Hippocampal formation (tissue), 2 donors: Measurements from ENCODE around the gene OR10H5.
"Not testable (repeated sequence)": the region's sequence is repeated elsewhere in the genome, so short reads cannot be mapped to it uniquely, and the experiment has no call there.

Source experiments
- DNase-seq, 2 donors: peaks; one replicate each; lab custom pipeline; 2025; lab: John Stamatoyannopoulos, UW

The OR10H5 gene, protein sequence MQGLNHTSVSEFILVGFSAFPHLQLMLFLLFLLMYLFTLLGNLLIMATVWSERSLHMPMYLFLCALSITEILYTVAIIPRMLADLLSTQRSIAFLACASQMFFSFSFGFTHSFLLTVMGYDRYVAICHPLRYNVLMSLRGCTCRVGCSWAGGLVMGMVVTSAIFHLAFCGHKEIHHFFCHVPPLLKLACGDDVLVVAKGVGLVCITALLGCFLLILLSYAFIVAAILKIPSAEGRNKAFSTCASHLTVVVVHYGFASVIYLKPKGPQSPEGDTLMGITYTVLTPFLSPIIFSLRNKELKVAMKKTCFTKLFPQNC

DNA sequence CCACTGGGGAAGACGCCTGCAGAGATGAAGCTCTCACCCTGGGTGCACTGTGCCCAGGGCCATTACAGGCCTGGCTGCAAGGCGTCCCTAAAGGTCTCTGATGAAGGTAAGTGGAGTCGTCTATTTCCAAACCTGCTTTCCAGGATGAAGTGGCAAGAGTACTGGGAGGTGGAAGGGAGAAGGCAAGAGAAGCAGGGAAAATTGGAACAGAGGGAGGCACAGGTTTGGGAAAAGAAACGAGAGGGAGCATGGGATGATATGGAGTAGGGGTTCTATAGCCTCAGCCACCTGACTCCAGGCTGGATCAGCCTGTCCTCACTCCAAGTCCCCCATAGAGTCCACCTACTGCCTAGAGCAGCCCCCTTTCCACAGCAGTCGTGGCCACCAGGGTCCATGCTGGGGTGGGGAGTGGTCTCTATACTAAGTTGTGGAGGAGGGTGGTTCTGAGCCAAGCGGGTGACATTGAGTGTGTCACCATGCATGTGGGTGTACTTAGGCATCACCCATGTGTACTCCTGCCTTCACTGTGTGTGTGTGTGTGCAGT, at the start of gene OR10H5:
Gene OR10H5 (plus strand): TSS at position 51 of the 545 bp plus-strand sequence. CDS start 6,388 bp downstream, outside the sequence.
- DNase-seq, result no peak

DNA sequence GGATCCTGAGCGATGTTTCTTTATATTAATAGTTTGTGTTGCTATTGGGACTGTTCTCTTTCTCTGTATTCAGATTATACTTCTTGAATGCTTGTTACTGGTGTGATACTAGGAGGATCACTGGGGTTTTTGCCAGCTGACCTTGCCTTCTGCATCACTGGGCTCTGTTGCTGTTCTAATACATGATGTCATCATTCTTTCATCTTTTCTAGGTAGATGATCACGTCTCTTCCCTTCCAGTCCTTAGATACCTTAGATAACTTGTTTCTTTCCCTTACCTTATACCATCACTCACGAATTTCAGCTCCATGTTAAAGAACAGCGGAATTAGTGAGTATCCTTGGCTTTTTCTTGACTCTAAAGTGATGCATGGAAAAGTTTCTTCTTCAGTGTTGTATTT, 49.7 kb upstream of the OR10H5 start, which contains the start of gene OR10H3:
Gene OR10H3 (plus strand): TSS at position 264 of the 400 bp plus-strand sequence. CDS start 3,408 bp downstream, outside the sequence.
- no peak for DNase-seq

DNA sequence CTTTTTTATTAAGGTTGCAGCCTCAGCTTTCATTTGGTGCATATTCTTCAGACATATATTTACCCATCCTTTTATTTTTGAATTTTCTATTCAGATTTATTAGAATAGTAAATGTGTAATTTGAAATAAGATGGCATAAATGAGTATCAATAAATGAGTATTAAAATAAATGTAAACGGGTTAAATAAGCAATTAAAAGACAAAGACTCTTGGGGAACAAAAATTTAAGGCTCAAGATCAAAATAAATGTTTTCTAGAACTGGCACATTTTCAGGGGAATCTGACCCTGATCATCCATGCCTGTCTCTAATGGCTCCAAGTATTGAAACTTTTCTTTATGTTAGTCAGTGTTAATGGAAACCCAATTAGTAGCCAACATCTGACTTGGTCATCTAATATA, 46.7 kb upstream of the OR10H5 start:
- no peak for DNase-seq

DNA sequence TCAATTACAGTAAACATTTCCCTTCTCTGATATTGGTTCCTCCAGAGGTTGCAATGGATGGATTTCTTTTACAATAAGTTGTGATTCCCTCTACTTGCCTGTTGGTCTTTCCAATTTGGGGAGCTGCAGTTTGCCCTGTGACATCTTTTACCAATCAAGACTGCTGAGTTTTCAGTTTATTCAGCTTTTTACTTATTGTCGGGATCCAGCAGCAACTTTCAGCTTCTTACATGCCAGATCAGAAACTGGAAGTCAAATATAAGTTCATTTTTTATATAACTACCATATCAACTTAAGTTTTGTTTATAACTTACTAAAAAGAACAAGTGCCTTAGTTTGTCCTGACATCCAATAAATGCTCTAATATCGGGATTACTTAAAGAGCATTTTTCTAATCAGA, 39.2 kb upstream of the OR10H5 start:
- no peak for DNase-seq

DNA sequence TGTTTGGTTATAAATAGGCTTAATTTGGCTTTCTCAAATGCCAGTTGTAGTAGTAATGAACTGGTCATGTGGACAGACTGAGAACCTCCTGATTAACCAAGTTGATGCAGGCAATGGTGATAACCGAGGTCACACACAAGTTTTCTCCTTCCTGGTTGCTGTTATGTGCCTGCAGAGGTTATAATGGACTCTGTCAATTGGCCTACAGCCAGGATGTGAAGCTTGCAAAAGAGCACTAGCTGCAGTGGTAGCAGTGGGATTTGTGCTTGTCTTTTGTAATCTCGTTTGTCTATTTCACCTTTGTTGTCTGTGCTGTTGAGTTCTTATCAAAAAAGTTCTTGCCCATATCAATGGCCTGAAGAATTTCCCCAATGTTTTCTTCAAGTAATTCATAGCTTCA, 29.1 kb upstream of the OR10H5 start:
- DNase-seq, result no peak

DNA sequence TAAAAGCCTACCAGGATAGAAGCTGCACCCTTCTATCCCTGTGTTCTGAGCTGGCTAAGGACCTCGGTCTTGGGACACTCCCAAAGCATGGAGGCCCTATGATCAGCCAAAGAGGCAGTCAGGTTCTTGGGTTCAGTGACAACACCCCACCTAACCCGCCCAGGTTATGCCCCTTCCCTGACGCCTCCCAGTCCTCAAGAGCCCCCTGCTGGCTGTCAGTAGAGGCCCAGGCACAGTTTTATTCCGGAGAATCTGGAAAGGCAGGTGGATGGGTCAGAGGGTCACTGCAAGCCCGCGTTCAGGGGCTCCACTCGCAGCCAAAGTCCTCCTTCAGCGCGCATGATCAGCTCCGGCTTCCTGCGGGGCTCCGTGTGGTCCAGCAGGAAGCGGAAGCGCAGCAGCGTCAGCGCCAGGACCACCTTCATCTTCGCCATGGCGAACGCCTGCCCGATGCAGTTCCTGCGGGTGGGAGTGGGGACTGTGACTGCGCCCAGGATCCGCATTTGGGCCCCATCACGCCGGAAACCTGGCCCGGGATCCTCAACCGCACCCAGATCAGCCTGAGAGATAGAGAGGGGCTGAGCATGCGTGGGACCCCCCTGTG, 27.4 kb upstream of the OR10H5 start:
- no peak for DNase-seq

DNA sequence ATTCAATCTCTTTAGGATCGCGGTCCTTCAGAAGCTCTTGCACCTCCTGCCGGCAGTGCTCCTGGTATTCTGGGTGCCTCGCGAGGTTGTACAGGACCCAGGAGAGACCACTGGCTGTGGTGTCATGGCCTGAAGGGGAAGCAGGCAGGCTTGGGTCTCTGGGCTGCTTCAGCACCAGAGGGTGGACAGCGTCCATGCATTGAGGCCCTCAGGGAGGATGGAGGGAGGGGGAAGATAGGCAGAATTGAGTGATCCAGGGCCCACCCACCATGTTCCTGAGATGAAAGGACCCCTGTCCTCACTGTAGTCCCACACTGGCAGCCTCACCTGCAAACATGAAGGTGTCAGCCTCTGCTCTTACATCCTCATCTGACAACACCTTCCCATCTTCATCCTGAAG, 17.9 kb upstream of the OR10H5 start:
- DNase-seq, result no peak

DNA sequence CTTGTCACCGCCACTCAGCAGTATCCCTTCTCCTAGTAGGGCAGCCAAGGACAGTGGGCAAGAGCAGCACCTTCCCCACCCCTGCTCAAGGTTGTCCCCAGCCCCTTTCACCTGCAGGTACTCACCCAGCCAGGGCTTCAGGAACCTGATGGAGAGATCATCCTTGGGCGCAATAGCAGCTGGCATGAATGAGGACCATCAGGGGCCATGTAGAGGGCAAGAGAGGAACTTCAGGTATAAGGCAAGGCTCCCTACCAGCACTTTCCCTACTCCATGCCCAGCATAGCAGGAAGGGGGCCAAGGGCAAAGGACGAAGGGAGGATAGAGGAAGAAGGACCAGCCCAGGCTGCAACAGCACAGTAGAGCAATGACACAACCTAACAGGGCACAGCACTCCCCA, 13.3 kb upstream of the OR10H5 start:
- DNase-seq, result not testable (repeated sequence)

DNA sequence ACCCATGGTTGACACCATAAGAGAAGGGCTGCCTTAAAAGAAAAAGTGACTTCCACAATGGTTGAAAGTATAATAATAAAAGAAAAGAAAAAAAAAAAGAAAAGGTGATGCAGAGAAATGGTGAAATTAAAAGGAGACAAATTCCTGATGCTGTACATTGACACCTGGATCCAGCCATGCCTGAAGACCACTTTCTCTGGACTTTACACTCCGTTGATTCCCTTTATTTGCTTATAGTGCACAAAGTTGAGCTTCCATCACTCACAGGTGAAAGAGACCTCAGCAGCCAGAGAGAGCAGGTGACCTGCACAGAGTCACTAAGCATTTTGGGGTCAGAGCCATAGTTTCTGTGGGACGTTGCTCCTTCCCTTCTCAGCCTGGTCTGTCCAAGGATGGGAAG, 12.2 kb upstream of the OR10H5 start:
- DNase-seq, result no peak

DNA sequence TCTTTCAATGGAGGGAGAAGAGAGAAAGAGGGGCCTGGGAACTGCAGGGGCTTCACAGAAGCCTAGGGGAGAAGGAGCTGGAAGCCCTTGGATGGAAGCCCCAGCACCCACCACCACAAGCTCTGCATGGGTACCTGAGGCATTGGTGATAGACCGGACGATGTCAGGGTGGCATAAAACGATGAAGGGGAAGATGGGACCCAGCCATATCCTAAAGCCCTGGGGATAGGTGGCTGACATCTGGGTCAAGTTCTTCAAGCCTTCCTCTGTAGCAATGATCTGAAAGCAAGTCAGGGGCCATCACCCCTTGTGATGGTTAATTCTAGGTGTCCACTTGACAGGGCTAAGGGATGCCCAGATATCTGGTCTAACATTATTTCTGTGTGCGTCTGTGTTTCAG, 11.2 kb upstream of the OR10H5 start:
- DNase-seq, result no peak

DNA sequence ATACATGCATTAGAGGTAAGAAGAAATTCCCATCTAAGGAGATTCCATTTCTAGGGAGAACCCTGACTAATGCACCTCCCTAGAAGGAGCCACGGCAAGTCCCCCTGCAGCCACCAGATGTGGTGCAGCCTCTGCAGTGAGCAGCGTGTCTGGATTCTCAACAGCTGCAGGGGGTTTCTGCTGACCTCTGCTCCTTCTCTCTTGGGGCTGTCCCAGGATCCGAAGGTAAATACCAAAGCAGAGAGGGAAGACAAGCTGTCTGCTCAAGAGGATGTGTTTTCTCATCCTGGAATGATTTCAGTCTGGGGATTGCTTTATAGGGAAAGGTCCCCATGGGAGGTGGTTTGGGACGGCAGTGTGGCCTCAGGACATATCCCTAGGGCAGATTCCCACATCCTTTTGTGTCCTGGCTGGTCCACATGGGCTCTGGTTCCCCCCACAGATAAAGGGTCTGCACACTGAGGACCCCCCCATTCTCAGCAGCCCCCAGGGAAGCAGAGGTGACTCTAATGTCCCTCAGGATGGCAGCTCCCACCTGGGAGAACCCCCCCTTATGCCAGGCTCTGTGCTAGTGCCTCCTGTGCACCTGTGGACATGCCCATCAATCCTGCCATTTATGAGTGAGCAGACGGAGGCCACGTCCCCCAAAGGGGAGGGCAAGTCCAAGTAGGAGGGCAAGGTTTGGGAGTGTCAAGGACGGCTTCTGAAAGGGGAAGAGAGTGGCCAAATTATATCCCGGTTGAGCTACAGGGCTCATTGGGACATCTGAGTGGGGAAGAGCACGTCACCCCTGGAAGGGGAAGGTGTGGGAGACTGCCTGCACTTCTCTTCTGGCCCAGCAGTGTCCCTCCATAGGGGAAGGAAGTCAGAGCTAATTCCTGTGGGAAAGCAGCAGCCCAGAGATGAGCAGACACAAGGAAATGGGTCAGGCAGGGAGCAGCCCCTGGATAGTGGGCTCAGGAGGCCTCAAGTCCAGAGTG, 10.2 kb upstream of the OR10H5 start:
- no peak for DNase-seq

DNA sequence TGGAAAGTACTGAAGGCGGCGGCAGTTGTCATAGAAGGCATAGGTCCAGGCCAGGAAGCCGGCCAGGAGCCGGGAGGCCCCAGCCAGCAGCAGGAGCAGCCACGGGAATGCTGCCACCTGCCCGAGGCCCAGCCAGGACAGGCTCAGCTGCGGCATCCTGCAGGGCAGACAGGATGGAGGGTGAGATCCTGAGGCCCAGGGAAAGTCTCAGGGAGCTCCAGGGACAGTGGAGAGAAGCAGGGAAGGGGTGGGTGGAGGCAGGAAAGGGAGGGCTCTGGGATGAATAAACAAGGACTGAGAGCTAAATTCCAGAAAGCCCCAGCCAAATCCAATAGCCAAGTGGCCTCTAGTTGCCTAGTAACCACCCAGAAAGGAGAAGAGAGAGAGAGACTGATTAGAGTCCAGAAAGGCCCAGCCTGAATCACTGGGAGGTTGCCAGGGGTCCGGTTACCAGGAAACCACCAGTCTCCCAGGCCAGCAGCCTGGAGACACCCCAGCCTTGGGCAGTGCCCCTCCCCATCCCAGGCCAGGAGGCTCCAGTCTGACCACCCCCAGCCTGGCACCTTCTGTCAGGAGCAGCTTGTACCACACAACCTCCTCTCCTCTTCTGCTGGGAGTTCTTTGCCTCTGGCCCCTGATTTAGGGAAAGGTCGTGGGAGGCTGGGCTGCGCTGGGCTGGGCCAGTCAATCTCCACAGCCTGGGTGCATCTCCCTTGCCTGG, 7.5 kb upstream of the OR10H5 start:
- DNase-seq, result peak; percentile 81 to 85

DNA sequence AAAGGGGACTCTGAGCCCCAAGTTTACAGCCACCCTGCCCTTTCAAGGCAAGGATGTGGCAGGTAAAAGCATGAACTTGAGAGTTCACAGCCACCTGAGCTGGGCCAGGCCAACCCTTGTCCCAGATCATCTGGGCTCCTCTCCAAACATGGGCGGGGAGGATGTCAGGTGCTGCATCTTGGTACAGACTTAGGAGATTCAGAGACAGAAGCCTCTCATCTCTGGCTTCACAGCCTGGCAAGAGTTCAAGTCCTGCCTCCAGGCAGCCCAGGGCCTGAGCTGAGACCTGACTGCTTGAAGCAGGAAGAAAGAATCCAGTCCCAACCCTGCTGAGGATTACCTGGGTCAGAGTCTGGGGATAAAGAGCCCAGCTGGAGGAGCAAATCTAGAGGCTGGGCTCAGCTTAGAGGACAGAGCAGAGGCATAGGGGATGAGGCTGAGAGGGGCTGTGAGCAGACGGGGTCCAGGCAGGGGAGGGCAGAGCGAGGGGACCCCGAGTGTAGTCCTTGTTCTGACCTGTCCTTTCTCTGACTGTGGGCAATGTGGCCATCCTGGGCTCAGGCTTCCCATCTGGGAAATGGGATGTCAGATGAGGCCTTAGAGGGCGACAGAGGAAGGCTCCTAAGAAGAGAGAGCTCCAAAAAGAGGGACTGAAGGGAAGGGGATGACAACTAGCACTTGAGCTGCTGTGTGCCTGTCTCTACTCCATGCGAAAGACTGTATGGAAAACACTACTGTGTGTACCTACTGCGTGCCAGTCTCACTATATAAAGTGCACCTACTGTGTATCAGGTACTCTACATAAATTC, 6.6 kb upstream of the OR10H5 start:
- DNase-seq, result peak in 1 of 2 donors; percentile 25

DNA sequence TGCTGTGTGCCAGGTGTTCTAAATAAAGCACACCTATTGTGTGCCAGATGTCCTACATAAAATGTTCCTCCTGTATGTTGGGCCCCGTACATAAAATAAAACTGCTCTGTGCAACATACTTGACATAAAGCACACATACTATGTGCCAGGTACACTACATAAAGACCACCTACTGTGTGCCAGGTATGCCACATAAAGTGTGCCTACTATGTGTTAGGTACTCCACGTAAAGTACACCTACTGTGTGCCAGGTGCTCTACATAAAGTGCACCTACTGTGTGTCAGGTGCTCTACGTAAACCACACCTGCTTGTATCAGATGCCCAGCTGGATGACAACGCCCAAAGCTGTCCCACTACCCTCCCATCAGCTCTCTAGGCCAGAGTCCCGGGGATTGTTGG, 5.8 kb upstream of the OR10H5 start:
- no peak for DNase-seq

DNA sequence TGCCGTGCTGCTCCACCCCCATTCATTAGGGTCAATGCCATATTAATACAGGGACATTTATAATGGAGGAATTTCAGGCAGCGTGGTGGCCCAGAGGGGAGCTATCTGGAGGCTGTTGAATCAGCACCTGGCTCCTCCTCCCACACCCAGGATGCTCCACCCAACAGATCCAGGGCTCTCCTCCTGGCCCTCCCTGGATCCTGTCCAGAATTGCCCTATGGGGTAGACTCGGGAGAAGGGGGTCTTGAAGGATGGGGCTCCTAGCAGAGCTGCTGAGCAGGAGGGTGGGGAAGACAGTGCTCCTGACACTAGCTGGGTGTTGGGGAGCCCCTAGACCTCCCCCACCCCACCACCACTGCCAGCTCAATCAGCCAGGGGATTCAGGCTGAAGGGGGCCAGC, 5.2 kb upstream of the OR10H5 start:
- no peak for DNase-seq

DNA sequence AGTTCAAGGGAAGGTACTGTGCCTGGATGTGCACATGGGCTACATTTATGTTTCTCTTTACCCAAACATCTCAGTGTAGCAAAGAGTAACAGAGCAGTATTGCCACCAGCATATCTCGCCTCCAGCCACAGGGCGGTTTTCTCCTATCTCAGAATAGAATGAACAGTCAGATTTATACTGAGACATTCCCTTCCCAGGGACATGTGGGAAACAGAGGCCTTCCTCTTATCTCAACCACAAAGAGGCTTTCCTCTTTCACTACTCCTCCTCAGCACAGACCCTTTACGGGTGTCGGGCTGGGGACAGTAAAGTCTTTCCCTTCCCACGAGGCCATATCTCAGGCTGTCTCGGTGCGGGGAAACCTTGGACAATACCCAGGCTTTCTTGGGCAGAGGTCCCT, 4.6 kb upstream of the OR10H5 start:
- DNase-seq, result not testable (repeated sequence)

DNA sequence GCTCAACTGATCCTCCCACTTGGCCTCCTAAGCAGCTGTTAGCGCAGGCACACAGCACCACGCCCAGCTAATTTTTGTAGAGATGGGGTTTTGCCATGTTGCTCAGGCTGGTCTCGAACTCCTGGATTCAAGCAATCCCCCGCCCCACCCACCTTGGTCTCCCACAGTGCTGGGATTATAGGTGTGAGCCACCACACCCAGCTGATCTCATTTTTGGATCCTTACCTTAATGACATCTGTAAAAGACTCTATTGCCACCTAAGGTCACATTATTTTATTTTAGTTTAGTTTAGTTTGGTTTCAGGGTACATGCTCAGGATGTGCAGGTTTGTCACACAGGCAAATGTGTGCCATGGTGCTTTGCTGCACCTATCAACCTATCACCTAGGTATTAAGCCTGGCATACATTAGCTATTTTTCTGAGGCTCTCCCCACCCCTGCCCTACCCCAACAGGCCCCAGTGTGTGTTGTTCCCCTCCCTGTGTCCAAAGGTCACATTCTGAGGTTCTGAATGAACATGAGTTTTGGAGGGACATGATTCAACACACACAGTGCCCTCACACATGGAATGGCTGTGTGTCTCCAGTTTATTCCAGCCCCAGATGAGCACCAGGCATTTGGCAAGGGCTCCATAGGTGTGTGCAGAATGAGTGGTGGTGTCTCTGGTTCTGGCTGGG, 1.3 kb downstream of the OR10H5 start:
- no peak for DNase-seq

DNA sequence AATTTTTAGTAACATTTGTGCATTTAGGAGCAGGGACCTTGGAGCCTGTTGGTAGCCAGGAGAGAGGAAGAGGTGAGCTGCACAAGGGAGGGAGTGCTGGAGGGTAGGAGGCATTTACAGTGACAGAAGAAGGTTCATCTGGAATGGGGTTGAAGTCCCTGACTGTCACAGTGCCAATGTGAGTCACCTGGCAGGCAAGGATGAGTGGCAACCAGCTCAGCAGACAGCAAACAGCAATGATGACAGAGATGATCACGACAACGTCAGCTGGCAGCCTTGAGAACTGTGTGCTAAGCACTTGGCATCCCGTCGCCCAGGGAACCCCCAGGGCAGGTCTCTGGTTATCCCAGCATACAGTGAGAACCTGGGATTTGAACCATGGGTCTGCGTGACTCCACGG, 2.6 kb downstream of the OR10H5 start:
- DNase-seq, result no peak

DNA sequence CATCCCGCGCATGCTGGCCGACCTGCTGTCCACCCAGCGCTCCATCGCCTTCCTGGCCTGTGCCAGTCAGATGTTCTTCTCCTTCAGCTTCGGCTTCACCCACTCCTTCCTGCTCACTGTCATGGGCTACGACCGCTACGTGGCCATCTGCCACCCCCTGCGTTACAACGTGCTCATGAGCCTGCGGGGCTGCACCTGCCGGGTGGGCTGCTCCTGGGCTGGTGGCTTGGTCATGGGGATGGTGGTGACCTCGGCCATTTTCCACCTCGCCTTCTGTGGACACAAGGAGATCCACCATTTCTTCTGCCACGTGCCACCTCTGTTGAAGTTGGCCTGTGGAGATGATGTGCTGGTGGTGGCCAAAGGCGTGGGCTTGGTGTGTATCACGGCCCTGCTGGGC, 6.8 kb downstream of the OR10H5 start:
- not testable (repeated sequence) for DNase-seq

DNA sequence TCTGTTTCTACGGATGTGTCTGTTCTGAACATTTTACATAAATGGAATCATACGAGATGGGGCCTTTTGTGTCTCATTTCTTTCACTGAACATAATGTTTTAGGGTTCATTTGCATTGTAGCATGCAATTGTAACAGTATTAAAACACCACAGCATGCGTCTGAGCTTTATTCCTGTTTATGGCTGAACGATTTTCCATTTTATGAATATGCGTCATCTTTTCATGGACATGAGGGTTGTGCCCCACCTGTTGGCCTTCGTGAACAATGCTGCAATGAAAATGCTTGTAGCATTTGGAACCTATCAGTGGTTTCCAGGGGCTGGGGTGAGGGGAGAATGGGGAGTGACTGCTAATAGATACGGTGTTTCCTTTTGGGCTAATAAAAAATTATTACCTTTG, 22.9 kb downstream of the OR10H5 start:
- DNase-seq, result no peak
